Upper lobe of left lung (tissue), 6 donors: ENCODE results near the gene SDCCAG8. TPM values are rescaled to one million over a fixed set of nuclear protein-coding genes. Genes with fewer than 3 reads are reported as not detected.

ENCODE experiments used
- ATAC-seq, 2 donors: fragments of 200-7000 bp; cut with Tn5 transposase; one replicate each; pipeline ENCODE4 v1.9.1; 2022; ENCODE audit warnings: mild to moderate bottlenecking in 2 of 2, moderate library complexity in 2 of 2; ENCODE audit not compliant: low FRiP score in 2 of 2
- DNase-seq, 2 donors: peaks; one replicate each; pipeline ENCODE4 v3.0.0-alpha.2; 2019 to 2020
- H3K27ac ChIP-seq, 4 donors: fragments of 200-600 bp; sonication (generic); one replicate each; pipeline ENCODE4 v1.5.1; 2016 to 2019
- H3K27me3 ChIP-seq, 4 donors: fragments of 200-600 bp; sonication (generic); one replicate each; pipeline ENCODE4 v1.5.1; 2017 to 2019
- H3K36me3 ChIP-seq, 4 donors: fragments of 200-600 bp; sonication (generic); one replicate each; pipeline ENCODE4 v1.5.1; 2016 to 2019
- H3K4me1 ChIP-seq, 4 donors: fragments of 200-600 bp; sonication (generic); one replicate each; pipeline ENCODE4 v1.5.1; 2018 to 2019
- H3K4me3 ChIP-seq, 4 donors: fragments of 200-600 bp; sonication (generic); one replicate each; pipeline ENCODE4 v1.5.1; 2017 to 2019; ENCODE audit warnings: mild to moderate bottlenecking in 2 of 4, moderate library complexity in 1 of 4
- H3K9me3 ChIP-seq, 4 donors: fragments of 200-600 bp; sonication (generic); one replicate each; pipeline ENCODE4 v1.5.1; 2018 to 2019
- CTCF ChIP-seq, 6 experiments: fragments of 450-650 bp in 4 of 6; fragments of 200-600 bp in 2 of 6; sonication (generic) in 2 of 6; IDR thresholded peaks; one replicate each; pipeline ENCODE4 v1.5.1; 2016 to 2019; ENCODE audit warnings: antibody characterized with exemption in 6 of 6
- EP300 ChIP-seq, 4 donors: sonication (generic); formaldehyde crosslinking; IDR thresholded peaks; one replicate each; pipeline ENCODE4 v1.5.1; 2017; ENCODE audit warnings: antibody characterized with exemption in 4 of 4, control low read depth in 2 of 4
- POLR2A ChIP-seq, 4 donors: fragments of 450-650 bp; IDR thresholded peaks; one replicate each; pipeline ENCODE4 v1.5.1; 2016 to 2017; ENCODE audit warnings: antibody characterized with exemption in 4 of 4, mild to moderate bottlenecking in 2 of 4
- POLR2AphosphoS5 ChIP-seq, 2 donors: sonication (generic); formaldehyde crosslinking; IDR thresholded peaks; one replicate each; pipeline ENCODE4 v1.5.1; 2017; ENCODE audit warnings: antibody characterized with exemption in 2 of 2
- WGBS, 2 donors: methylation state at CpG; one replicate each; pipeline ENCODE4 v1.1.5; 2017 to 2018; 5-methylcytosine and 5-hydroxymethylcytosine counted together
- total RNA-seq, 6 donors: library from RNA; depleted of rRNA in 4 of 6; stranded (reverse); fragments of >200 nt in 4 of 6; gene quantifications; one replicate each; pipeline versions ENCODE4 v1.1.0 to v1.2.1, GENCODE V29; 2016 to 2021
- donor health status: DM: no; HTN: no; CAD: no; lungs with moderate emphysema.
- donor health status: DM: no; HTN: yes; CAD: no; lungs with severe emphysema.

The SDCCAG8 gene
- total RNA-seq, 6 donors from 2014 or later = 52.5 to 295 (median 95.2) TPM

- H3K4me1 ChIP-seq = peaks cover 0 to 6% (median 2%) of the 10 kb centered on the region in 4 donors
- H3K27ac ChIP-seq = no peak overlapping the region
- WGBS, 2 donors = 90 to 96% methylated on average over 3 of the region's 3 CpGs
- no peaks in the 10 kb centered on the region for H3K27me3 ChIP-seq
- H3K9me3 ChIP-seq = no peaks in the 10 kb centered on the region
- no peak overlapping the region for H3K4me3 ChIP-seq
- ATAC-seq (no peak), DNase-seq (no peak)
- peaks cover 0 to 7% (median 1%) of the 10 kb centered on the region in 4 donors for H3K36me3 ChIP-seq
- no peak for TF ChIP-seq EP300 (IDR thresholded peaks at IDR 0.05)
These were observed 180.0 kb downstream of the SDCCAG8 start for GRCh38 chr1:243435836-243436235.

GRCh38 chr1:243438146-243438545, 182.3 kb downstream of the SDCCAG8 start:
- WGBS, 2 donors = 73 to 82% methylated on average over 3 of the region's 3 CpGs
- TF ChIP-seq CTCF (IDR thresholded peaks at IDR 0.05) (no peak), EP300 (IDR thresholded peaks at IDR 0.05) (no peak), POLR2AphosphoS5 (IDR thresholded peaks at IDR 0.05) (no peak), POLR2A (IDR thresholded peaks at IDR 0.05) (no peak)
- Histone ChIP-seq H3K4me3 (no peak overlapping the region), H3K36me3 (peaks cover 0 to 3% (median 0%) of the 10 kb centered on the region in 4 donors), H3K27ac (no peak overlapping the region), H3K4me1 (peaks cover 0 to 12% (median 7%) of the 10 kb centered on the region in 4 donors), H3K27me3 (no peaks in the 10 kb centered on the region), H3K9me3 (no peaks in the 10 kb centered on the region)
- no peak for ATAC-seq
- no peak for DNase-seq

GRCh38 chr1:243438815-243439214, 183.0 kb downstream of the SDCCAG8 start:
- H3K9me3 ChIP-seq = no peaks in the 10 kb centered on the region
- no peak overlapping the region for H3K27ac ChIP-seq
- TF ChIP-seq POLR2AphosphoS5 (IDR thresholded peaks at IDR 0.05) = no peak
- TF ChIP-seq CTCF (IDR thresholded peaks at IDR 0.05) = no peak
- TF ChIP-seq POLR2A (IDR thresholded peaks at IDR 0.05) = no peak
- no peak for TF ChIP-seq EP300 (IDR thresholded peaks at IDR 0.05)
- H3K4me1 ChIP-seq = peaks cover 0 to 14% (median 12%) of the 10 kb centered on the region in 4 donors
- H3K27me3 ChIP-seq = no peaks in the 10 kb centered on the region
- H3K4me3 ChIP-seq = no peak overlapping the region
- ATAC-seq (no peak), DNase-seq (no peak)
- WGBS, 2 donors = 87 to 88% methylated on average over 2 of the region's 2 CpGs
- peaks cover 0 to 3% (median 0%) of the 10 kb centered on the region in 4 donors for H3K36me3 ChIP-seq

- no peak for ATAC-seq
- Histone ChIP-seq H3K27ac (no peak overlapping the region), H3K4me1 (peaks cover 0 to 14% (median 12%) of the 10 kb centered on the region in 4 donors), H3K36me3 (peaks cover 0 to 3% (median 0%) of the 10 kb centered on the region in 4 donors), H3K9me3 (no peaks in the 10 kb centered on the region), H3K4me3 (no peak overlapping the region), H3K27me3 (no peaks in the 10 kb centered on the region)
- no peak for DNase-seq
- WGBS, 2 donors = 65 to 68% methylated on average over 2 of the region's 2 CpGs
- TF ChIP-seq POLR2AphosphoS5 (IDR thresholded peaks at IDR 0.05) = no peak
- TF ChIP-seq POLR2A (IDR thresholded peaks at IDR 0.05) = no peak
- TF ChIP-seq CTCF (IDR thresholded peaks at IDR 0.05) = no peak
- TF ChIP-seq EP300 (IDR thresholded peaks at IDR 0.05) = no peak
These were observed 184.6 kb downstream of the SDCCAG8 start for GRCh38 chr1:243440406-243440805.

GRCh38 chr1:243441601-243442000, 185.8 kb downstream of the SDCCAG8 start:
- Histone ChIP-seq H3K4me1 (peaks cover 0 to 19% (median 14%) of the 10 kb centered on the region in 4 donors), H3K4me3 (no peak overlapping the region), H3K27ac (no peak overlapping the region), H3K27me3 (no peaks in the 10 kb centered on the region), H3K36me3 (peaks cover 0 to 3% (median 0%) of the 10 kb centered on the region in 4 donors), H3K9me3 (no peaks in the 10 kb centered on the region)
- TF ChIP-seq POLR2AphosphoS5 (IDR thresholded peaks at IDR 0.05) (no peak), CTCF (IDR thresholded peaks at IDR 0.05) (no peak), POLR2A (IDR thresholded peaks at IDR 0.05) (no peak), EP300 (IDR thresholded peaks at IDR 0.05) (no peak)
- DNase-seq = no peak
- ATAC-seq = no peak
